Measurements from ENCODE around the gene ARL11.
A peak's percentile ranks its signal among the peaks of the same experiment; 100 is the strongest.
"Not testable (repeated sequence)": the region's sequence is repeated elsewhere in the genome, so short reads cannot be mapped to it uniquely, and the experiment has no call there.

ARL11 gene

DNA sequence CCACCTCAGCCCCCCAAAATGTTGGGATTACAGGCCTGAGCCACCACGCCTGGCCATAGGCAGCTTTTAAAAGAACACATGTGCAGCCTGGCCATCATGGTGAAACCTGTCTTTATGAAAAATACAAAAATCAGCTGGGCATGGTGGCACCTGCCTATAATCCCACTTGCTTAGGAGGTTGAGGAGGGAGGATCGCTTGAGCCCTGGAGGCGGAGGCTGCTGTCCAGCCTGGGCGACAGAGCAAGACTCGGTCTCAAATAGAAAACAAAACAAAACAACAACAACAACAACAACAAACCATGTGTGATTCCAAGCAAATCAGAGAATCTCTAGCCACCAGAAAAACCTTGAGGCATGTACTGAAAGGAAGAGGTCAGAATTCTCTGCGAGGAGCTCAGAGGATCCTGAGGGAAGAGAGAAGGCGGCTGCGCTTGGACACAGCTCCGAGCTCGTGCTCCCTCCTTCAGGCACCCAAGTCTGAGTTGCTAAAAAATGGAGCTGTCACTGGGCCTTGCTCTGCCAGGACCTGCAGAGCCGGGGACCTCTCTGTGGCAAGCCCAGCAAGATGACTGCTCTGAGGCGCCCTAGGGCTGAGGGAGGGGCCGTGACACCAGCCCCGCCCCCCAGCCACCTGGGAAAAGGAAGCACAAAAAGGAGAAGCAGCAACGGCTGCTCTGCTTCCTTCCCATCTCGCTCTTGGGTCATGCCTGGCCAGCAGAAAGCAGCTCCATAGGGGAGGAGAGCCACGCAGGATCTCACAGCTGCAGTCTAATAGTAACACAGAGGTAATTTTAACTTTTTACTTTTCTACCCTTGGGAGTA, at the start of gene ARL11:
Gene ARL11, plus strand, starts transcription at position 677 of the 822 bp plus-strand sequence. CDS start 1,941 bp downstream, outside the sequence.
- DNase-seq (ENCODE audit: low read depth in 3 of 3): peak; percentile 24 to 44 (median 41)

DNA sequence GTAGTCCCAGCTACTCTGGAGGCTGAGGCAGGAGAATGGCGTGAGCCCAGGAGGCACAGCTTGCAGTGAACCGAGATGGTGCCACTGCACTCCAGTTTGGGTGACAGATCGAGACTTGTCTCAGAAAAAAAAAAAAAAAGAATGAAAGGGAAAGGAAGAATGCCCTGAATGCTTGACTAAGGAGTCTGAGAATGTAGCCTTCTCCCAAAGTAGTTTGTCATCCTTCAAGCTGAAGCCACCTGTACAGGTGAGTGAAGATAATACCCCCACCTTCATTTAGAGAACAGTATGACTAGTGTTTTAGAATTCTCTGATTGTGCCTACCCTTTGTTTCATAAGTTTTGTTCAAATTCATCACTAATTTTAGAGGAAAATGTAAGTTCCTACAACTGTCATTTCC, 48.8 kb upstream of the ARL11 start:
- DNase-seq (ENCODE audit: low read depth in 3 of 3): no peak

DNA sequence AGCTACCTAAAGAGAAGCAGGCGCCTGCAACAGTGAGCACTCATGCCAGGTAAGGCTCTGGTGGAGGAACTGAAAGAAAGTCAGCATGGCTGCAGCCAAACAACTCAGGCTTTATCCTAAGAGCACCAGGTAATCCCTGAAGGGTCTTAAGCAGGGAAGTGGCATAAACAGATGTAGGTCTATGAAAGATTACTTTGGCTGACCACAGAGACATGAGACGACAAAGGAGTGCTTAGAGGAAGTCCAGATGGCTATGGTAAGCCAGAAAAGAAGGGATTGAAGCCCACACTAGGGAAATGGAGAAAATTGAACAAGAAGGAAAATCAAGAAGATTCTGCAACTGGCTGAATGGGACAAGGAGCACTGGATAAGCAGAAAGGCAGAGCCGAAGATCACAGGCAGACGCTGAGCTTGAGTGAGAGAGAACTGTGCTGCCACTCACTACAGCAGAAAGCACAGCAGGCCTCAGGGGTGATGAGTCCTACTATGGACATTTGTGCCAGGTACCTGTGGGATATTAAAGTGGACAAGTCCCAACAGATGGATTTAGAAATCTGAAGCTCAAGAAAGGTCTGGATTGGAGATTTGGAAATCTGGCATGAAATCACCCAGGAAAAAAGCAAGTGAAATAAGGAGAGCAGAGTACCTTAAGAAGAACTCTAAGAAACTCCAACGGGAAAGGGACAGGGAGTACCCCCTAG, 47.2 kb upstream of the ARL11 start:
- no peak for DNase-seq (ENCODE audit: low read depth in 3 of 3)

DNA sequence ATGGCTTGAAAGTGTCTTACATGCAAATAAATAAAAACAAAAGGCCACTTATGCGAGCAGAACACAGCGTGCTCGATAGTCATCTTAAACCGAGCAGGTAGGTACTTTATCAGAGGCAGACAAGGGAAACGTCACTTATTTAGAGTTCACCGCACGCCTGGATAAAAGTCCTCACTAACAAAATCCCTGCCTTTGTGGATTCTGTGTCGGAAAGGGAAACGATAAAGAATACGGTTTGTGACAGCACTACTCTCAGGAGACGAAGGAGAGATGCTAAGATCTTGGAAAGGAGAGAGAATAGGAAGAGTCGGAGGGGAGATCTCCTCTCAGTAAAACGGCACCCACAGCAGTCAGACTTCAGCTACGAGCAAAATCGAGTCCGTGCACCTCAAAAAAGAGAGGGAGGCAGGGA, 43.5 kb upstream of the ARL11 start:
- no peak for DNase-seq (ENCODE audit: low read depth in 3 of 3)

DNA sequence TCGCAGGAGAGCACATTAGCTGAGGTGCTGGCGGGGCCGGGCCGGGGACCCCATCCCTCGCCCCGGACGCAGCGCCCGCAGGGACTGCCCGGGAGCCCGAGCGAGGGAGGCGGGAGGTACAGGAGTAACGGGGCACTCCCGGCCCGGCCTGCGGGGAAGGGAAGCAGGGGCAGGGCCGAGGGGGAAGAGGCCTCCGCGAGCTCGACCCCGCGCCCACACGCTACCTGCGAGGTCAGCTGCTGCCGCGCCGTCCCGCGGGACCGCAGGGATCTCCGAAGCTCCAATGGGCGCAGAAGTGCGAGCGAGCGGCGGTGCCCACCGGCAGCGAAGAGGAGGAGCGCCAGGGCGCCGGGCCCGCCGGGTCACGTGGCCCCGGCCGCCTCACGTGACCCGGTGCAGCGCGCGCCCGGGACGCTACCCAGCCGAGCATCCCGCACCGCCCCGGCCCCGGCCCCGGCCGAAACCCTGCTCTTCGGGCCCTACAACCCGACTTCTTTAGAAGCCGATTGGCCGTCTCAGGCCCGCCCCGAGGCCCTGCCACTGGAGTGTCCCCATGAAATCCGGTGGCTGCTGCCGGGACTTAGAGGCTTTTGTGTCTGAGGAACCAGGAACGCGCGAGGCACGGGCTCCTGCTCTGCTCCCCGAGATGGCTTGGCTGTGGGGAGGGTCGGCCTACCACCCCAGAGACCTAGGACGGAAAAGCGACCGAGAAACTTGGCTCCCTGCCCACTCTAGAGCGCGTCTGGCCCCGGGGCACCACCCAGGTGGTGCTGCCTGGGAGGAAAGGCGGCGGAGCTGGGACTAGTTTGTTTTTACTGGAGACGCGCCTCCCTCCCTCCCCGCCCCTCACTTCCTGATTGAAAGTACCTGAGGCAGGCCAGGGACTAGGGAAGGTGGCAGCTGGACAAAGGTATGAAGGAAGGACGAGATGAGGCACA, 42.8 kb upstream of the ARL11 start, which contains the start of gene RCBTB1:
Gene RCBTB1, minus strand, starts transcription at position 339 of the 938 bp plus-strand sequence. CDS start 18,279 bp downstream, outside the sequence.
- peak; percentile 13 to 66 (median 46) for DNase-seq (ENCODE audit: low read depth in 3 of 3)

DNA sequence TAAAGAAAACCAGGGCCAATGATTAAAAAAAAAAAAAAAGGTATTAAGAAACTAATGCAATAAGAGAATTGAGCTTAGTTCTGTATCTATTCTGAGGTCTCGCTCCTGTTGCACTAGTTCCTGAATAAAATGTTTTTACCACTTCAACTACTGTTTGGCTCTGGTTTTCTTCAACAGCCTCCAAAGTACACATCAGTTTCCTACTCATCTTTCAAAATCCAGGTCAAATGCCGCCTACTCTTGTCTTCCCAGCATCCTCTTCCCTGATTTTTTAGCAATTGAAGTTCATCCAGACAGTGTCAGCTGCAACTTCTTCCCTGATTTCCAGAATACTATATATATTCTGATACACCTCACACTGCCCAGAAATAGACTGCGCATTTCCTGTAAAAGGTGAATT, 41.6 kb upstream of the ARL11 start:
- DNase-seq (ENCODE audit: low read depth in 3 of 3): no peak

DNA sequence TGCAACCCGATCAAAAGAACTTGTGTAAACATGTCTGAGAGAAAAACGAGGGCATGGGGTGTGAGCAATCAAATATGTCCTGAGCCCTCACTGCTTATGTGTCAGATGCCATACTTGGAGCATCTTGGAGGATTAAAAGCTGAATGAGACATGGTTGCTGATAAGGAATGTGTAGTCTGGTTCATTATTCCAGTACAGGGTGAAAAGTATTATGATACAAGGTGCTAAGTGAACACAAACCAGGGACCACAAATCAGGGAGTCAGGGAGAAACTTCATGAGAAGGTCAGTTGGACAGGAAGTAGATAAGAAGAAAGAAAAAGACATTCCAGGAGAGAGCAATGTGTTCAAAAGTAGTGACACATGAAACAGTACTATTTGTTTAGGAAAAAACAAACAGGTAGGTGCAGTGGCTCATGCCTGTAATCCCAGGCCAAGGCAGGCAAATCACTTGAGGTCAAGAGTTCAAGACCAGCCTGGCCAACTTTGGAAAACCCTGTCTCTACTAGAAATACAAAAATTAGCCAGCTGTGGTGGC, 40.9 kb upstream of the ARL11 start:
- no peak for DNase-seq (ENCODE audit: low read depth in 3 of 3)

DNA sequence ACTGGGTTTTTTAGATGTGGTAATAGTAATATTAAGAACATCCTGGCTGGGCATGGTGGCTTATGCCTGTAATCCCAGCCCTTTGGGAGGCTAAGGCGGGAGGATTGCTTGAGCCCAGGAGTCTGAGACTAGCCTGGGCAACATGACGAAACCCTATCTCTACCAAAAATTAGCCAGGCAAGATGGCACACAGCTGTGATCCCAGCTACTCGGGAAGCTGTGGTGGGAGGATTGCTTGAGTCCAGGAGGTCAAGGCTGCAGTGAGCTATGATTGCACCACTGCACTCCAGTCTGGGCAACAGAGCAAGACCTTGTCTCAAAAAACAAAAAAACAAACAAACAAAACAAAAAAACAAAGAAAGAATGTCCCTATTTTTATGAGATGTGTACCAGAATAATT, 37.6 kb upstream of the ARL11 start:
- not testable (repeated sequence) for DNase-seq (ENCODE audit: low read depth in 3 of 3)

DNA sequence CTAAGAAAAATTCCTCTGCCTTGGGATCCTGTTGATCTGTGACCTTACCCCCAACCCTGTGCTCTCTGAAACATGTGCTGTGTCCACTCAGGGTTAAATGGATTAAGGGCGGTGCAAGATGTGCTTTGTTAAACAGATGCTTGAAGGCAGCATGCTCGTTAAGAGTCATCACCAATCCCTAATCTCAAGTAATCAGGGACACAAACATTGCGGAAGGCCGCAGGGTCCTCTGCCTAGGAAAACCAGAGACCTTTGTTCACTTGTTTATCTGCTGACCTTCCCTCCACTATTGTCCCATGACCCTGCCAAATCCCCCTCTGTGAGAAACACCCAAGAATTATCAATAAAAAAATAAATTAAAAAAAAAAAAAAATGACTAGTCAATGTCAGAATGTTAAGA, 34.4 kb upstream of the ARL11 start:
- not testable (repeated sequence) for DNase-seq (ENCODE audit: low read depth in 3 of 3)

DNA sequence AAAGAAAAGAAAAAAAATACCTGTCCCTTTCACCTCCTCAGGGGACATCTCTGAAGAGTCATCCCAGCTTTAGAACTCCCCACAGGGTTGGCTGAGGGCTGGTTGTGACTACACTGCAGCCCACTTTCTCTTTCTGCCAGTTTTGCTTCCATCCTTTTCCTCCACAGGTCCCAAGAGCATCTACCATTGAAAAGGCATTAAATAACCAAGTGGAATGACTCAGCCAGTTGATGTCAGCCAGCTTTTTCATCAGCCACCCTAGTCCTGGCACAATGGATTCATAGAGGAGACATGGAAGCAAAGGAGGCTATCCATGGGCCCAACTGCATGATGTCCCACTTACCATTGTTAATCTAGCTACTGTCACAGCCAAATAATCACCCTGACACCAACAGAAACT, 33.7 kb upstream of the ARL11 start:
- DNase-seq (ENCODE audit: low read depth in 3 of 3): no peak

DNA sequence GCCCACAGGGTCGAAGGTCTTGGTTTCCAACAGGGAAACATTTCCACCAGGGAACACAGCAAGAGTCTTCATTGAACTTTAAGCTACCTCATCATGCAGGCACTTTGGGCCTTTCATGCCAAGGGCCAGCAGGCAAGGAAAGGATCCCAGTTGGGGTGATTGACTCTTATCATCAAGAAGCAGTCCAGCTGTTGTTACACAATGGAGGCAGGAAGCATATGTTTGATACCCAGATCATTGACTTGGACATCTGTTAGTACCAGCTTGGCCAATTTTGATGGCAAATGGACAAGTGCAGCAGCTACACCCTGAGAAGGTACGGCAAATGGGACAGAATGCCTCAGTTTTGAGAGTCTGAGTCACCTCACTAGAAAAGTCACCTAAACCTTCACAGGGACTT, 32.1 kb upstream of the ARL11 start:
- DNase-seq (ENCODE audit: low read depth in 3 of 3): no peak

DNA sequence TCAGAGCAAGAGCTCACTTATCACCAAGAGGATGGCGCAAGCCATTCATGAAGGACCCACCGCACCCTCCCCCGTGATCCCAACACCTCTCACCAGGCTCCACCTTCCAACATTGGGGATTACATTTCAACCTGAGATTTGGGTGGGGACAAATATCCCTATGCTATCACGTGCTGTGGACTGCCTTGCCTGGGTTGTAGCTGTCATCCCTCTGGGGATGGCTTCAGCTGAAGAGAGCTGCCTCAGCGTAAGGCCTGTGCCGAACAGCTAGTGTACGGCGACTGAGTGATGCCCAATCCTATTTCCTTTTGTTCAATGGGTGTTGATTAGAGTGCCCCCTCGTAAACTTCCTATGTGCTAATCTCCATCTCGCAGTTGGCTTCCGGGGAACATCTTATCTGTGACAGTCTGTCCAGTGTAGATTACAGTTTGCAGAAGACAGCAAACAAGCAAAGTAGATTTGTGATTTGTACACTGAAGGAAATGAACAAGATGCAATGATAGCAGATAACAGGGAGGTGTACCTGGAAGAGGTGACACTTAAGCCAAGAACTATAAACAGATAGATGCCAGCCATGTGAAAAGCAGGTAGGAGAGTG, 31.2 kb upstream of the ARL11 start:
- DNase-seq (ENCODE audit: low read depth in 3 of 3): no peak

DNA sequence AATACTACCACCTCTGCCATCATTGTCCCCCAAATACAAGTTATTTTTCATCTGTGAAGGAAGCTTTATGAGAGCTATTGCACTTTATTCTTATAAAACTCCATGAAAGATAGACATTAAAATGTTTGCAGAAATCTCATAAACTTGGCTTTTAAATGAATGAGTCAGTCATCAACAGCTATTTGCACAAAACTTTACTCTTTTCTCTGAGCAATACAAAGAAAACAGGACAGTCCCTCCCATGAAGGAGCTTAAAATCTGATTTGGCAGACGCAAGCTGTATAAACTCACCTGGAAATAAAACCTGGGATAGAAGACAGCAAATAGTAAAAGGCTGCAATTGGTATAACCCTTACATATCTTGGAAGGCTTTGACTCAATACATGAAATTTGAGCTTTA, 26.3 kb upstream of the ARL11 start:
- no peak for DNase-seq (ENCODE audit: low read depth in 3 of 3)

DNA sequence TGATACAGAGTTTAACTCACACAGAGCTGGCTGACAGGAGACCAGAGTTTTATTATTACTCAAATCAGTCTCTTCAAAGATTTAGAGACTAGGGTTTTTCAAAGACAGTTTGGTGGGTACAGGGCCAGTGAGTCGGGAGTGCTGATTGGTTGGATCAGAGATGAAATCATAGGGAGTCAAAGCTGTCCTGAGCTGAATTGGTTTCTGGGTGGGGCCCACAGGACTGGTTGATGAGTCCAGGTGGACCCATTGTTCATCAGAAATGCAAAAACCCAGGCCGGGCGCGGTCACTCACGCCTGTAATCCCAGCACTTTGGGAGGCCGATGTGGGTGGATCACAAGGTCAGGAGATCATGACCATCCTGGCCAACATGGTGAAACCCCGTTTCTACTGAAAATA, 25.7 kb upstream of the ARL11 start:
- DNase-seq (ENCODE audit: low read depth in 3 of 3): not testable (repeated sequence)

DNA sequence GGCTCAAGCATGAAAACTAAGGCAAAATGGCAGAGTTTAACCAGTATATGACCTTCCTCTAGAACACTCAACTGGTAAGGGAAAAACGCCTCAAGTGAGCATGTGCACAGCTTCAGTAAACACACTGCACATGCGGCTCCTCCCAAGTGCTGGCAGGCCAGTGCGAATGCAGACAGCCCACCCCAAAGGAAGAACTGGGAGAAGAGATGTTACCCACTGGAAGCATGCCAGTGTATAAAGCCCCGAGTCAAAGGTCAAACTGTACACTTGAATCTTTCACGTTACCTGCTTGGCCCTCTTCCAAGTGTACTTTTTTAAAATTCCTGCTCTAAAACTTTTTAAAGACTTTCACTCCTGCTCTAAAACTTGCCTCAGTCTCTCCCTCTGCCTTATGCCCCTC, 23.7 kb upstream of the ARL11 start:
- DNase-seq (ENCODE audit: low read depth in 3 of 3): no peak

DNA sequence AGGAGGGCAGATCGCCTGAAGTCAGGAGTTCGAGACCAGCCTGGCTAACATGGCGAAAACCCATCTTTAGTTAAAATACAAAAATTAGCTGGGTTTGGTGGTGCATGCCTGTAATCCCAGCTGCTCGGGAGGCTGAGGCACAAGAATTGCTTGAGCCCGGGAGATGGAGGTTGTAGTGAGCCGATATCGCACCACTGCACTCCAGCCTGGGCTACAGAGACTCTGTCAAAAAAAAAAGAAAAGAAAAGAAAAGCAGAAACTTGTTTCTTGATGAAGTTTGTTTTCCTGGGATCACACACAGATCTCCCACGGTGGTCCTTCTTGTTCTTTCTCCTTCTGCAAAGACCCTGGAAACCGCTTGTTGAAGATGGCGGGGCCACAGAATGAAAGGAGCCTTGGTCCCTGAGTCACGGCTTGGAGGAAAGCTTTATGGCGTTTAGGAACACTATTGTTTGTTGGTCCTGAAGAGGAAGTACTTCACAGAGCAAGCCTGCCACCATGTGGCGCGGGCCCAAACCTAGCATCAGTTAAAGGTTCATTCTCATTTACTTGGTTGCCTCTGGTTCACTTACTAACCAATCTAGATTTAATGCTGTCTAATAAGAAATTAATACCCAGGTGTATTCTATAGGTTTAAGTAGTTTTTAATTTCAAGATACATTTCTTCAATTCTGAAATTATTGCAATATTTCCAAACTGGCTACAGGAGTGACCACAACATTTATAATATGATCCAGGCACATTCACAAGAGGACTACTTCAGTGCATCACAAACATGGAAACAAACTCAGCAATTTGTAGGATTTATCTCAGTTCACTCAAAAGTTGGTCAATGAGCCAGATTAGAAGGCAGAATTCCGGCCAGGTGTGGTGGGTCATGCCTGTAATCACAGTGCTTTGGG, 21.3 kb upstream of the ARL11 start:
- peak; percentile 61 to 64 (median 63) for DNase-seq (ENCODE audit: low read depth in 3 of 3)

DNA sequence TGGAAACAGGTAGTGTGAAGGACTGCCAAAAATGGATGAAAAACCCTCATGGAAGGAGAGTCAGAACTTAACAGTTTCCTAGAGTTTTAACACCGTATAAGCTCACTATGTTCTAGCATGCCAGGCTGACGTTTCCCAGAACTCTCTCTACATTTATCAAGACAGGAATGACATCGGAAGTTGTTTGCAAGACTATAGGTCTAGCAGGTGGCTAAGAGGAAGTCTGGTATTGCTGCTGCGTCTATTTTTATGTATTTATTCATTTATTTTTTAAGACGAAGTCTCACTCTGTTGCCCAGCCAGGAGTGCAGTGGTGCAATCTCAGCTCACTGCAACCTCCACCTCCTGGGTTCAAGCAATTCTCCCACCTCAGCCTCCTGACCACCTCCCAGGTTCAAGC, 20.5 kb upstream of the ARL11 start:
- DNase-seq (ENCODE audit: low read depth in 3 of 3): no peak

DNA sequence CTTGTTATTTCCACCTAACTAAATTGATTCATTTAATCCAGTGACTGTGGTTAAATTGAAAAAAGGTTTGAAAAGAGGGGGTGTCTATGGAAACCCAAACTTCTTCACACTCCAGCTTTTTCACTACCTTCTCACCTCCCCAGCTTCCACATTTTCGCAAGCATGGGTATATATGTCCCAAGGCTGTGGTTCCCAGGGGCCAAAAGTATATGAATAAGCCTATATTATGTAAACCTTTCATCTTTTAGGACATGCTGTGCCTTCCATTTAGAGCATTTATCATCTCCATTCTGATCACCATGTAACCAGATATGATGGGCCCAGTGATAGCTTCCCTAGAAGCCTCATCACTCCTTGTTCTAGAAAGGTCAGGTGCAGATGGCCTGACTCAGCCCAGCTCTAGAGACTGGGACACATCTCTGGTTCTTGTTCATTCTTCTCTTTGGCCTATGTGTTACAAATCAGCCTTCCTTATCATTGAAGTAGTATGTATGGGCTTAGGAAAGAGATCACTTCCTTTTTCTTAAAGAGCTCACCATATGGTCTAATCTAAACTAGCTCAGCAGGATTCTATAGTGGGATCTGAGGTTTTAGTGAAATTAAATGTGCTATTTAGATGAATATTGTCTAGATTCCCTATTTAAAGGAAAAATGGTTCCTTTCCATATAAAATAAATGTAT, 19.5 kb upstream of the ARL11 start:
- DNase-seq (ENCODE audit: low read depth in 3 of 3): no peak

DNA sequence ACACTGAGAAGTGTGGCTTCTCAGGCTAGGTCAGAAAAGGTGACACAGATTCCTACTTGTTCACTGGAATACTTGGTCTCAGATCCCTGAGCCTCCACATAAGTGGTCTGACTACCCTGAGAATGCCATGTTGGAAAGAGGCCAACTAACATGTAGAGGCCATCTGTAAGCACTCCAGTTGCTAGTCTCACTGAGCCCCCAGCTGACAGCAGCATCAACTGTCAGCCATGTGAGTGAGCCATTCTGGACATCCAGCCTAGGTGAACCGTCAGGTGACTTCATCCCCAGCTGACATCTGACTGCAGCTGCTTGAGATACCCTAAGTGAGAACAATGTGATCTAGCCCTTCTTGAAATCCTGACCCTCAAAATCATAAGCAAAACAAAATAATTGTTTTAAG, 18.1 kb upstream of the ARL11 start:
- no peak for DNase-seq (ENCODE audit: low read depth in 3 of 3)

DNA sequence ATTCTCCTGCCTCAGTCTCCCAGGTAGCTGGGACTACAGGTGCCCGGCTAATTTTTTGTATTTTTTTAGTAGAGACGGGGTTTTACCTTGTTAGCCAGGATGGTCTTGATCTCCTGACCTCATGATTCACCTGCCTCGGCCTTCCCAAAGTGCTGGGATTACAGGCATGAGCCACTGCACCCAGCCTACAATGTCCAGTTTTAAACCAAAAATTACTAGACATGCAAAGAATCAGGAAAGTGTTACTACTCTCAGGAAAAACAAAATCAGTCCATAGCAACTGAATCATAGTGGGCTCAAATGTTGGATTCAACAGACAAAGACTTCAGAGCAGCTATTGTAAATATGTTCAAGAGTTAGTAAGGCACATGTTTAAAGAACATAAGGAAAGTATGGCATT, 16.3 kb upstream of the ARL11 start:
- DNase-seq (ENCODE audit: low read depth in 3 of 3): not testable (repeated sequence)
